ENCODE results near the gene ANKRD44.

Gene ANKRD44

GRCh38 chr2:197307933-197308521 is 2.6 kb downstream of the ANKRD44 start:
- Histone ChIP-seq H3K27ac (no peak overlapping the region), H3K4me1 (peaks cover 18% of the 10 kb centered on the region), H3K4me2 (no peak overlapping the region), H4K20me1 (peaks cover 5% of the 10 kb centered on the region; the same call in 1 of the 2 replicates), H3K36me3 (no peaks in the 10 kb centered on the region), H3K4me3 (no peak overlapping the region), H3K9me3 (no peaks in the 10 kb centered on the region), H3K27me3 (peaks cover 46% of the 10 kb centered on the region), H3K9ac (no peak overlapping the region)
- no peak for TF ChIP-seq Cebpa-rat (IDR thresholded peaks at IDR 0.05)

- Histone ChIP-seq H3K4me2 (no peak overlapping the region), H3K9me3 (no peaks in the 10 kb centered on the region), H3K4me1 (peaks cover 18% of the 10 kb centered on the region), H3K9ac (no peak overlapping the region), H3K27ac (no peak overlapping the region), H4K20me1 (peaks cover 5% of the 10 kb centered on the region; the same call in 1 of the 2 replicates), H3K36me3 (no peaks in the 10 kb centered on the region), H3K27me3 (peaks cover 46% of the 10 kb centered on the region), H3K4me3 (no peak overlapping the region)
- TF ChIP-seq Cebpa-rat (IDR thresholded peaks at IDR 0.05): no peak
These were observed 3.2 kb downstream of the ANKRD44 start for GRCh38 chr2:197307236-197307932.

DNA sequence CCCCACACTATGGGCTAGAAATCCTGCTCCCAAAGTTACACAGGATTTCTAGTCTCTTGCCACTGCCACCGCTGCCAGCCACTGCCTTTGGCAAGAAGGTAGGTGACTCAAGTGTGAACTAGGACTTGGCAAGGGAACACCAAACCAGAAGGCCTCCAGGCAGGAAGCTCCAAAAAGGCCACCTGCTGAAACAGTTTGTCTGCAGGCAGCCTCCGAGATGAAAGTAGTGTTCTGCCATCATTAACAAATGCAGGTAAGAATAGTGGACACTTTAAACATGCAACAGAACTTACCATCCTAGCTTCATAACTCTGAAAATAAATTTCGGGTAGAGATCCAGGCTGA is 3.9 kb downstream of the ANKRD44 start:
- Histone ChIP-seq H3K4me2 (no peak overlapping the region), H3K4me3 (no peak overlapping the region), H3K36me3 (no peaks in the 10 kb centered on the region), H3K4me1 (peaks cover 13% of the 10 kb centered on the region), H3K27me3 (peaks cover 41% of the 10 kb centered on the region), H3K9ac (no peak overlapping the region), H3K27ac (no peak overlapping the region), H3K9me3 (no peaks in the 10 kb centered on the region), H4K20me1 (peaks cover 5% of the 10 kb centered on the region; the same call in 1 of the 2 replicates)
- TF ChIP-seq Cebpa-rat (IDR thresholded peaks at IDR 0.05): no peak

DNA sequence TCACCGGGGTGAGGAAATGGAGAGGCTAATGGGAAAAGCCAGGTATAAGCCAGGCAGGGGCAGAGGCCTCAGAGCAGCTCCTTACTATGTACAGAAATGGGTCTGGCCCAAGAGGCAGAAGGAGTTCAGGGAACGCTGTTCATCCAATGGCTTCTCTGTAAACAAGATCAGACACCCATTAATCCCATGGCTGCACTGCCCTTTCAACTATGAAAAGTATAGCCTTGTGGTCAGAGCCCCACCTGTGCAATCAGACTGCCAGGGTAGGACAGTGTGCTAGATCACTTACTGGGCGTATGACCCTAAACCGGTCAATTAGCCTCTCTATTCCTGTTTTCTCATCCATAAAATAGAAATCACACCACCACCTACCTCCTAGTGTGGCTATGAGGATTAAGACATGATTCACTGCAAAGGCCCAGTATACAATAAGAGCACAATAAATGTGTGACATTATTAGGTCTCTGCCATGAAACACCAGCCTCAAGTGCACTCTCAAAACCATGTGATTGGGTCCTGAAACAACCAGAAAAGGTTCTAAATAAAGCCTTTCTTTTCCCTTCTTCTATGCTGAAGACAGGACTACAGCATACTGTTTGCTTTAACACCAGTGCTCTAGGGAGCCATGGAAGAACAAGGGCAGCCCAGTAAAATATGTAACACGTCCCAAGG is 4.4 kb downstream of the ANKRD44 start:
- no peaks in the 10 kb centered on the region for H3K36me3 ChIP-seq
- peaks cover 36% of the 10 kb centered on the region for H3K27me3 ChIP-seq
- H3K9me3 ChIP-seq: no peaks in the 10 kb centered on the region
- H3K9ac ChIP-seq: no peak overlapping the region
- peaks cover 5% of the 10 kb centered on the region; the same call in 1 of the 2 replicates for H4K20me1 ChIP-seq
- H3K4me2 ChIP-seq: no peak overlapping the region
- H3K27ac ChIP-seq: no peak overlapping the region
- no peak overlapping the region for H3K4me3 ChIP-seq
- TF ChIP-seq Cebpa-rat (IDR thresholded peaks at IDR 0.05): no peak
- peaks cover 8% of the 10 kb centered on the region for H3K4me1 ChIP-seq

DNA sequence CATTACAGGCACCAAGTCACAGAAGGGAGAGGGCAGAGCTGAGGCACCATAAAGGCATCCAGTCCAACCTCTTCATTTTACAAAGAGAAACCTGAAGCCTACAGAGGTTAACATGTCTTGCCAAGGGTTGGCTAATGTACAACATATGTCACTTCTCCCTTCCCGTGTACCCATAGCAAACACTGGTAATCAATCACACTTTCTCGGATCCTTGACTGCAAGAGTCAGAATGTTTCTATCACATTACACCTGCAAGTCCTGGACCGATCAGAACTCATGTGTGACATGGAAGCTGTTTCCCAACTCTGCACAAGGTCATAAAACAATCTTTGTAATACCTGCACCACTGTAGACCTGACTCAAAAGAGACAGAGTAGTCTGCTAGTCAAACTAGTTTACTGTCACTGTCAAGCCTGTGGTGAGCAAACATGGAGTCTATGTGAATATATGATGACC is 6.0 kb downstream of the ANKRD44 start:
- no peak overlapping the region for H3K4me2 ChIP-seq
- no peak overlapping the region for H3K27ac ChIP-seq
- TF ChIP-seq Cebpa-rat (IDR thresholded peaks at IDR 0.05): no peak
- H4K20me1 ChIP-seq: peaks cover 5% of the 10 kb centered on the region; the same call in 1 of the 2 replicates
- no peak overlapping the region for H3K4me3 ChIP-seq
- peaks cover 2% of the 10 kb centered on the region; the same call in 1 of the 2 replicates for H3K4me1 ChIP-seq
- H3K9me3 ChIP-seq: no peaks in the 10 kb centered on the region
- H3K9ac ChIP-seq: no peak overlapping the region
- H3K27me3 ChIP-seq: peaks cover 20% of the 10 kb centered on the region
- no peaks in the 10 kb centered on the region for H3K36me3 ChIP-seq

DNA sequence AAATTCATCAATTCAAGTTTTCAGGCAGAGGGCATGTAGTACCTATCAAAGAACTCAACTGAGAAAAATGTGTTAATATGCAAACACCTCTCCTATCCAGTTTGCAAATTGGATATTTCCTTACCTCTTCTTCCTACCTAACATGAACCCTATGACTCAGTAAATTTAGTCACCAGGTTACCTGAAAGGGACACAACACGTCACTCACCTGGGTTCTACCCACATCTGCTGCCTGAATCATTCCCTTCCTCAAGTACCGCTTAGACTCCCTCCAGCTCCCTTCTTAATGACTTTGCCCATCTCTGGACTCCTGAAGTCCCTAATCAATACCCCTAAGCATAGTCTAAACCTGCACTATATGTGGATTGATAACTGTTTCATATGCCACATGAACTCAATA is 10.4 kb downstream of the ANKRD44 start:
- no peak overlapping the region for H3K4me2 ChIP-seq
- TF ChIP-seq Cebpa-rat (IDR thresholded peaks at IDR 0.05): no peak

GRCh38 chr2:197298609-197299008 is 12.0 kb downstream of the ANKRD44 start:
- TF ChIP-seq Cebpa-rat (IDR thresholded peaks at IDR 0.05): no peak
- Histone ChIP-seq H3K4me2 (no peak overlapping the region), H3K4me1 (no peaks in the 10 kb centered on the region; the same call in 1 of the 2 replicates), H3K36me3 (no peaks in the 10 kb centered on the region), H3K27me3 (no peaks in the 10 kb centered on the region), H3K9ac (no peak overlapping the region), H3K9me3 (no peaks in the 10 kb centered on the region), H3K4me3 (no peak overlapping the region), H3K27ac (no peak overlapping the region), H4K20me1 (no peaks in the 10 kb centered on the region)

More for the DNA sequence above, 10.4 kb downstream of the ANKRD44 start:
- H3K36me3 ChIP-seq: no peaks in the 10 kb centered on the region
- no peaks in the 10 kb centered on the region for H3K27me3 ChIP-seq
- H3K9ac ChIP-seq: no peak overlapping the region
- H4K20me1 ChIP-seq: no peaks in the 10 kb centered on the region
- H3K27ac ChIP-seq: no peak overlapping the region
- H3K4me1 ChIP-seq: no peaks in the 10 kb centered on the region; the same call in 1 of the 2 replicates
- no peaks in the 10 kb centered on the region for H3K9me3 ChIP-seq
- H3K4me3 ChIP-seq: no peak overlapping the region

DNA sequence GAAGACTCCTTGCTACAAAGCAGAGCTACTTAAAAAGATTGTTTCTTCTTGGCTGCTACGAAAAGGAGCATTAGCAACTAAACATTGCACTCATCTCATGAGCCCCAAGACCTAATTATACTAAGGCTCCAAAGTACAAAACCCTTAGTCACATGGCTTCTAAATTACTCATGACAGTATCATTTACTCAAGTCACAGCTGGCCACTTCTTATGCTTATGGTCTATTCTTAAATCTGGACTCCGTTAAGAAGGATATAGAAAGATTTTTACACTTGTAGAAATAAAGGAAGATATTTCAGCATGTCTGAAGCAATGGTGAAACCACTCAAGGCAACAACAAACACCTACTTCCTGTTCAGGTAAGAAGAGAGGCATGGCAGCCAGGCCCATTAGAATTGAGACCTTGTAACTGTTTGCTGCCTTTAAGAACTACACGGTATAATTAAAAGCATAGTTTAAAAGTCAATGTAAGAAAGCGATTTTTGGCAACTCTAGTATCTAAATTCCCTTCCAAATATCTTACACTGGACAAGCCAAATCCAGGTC is 12.7 kb downstream of the ANKRD44 start:
- TF ChIP-seq Cebpa-rat (IDR thresholded peaks at IDR 0.05): no peak
- Histone ChIP-seq H3K4me3 (no peak overlapping the region), H4K20me1 (no peaks in the 10 kb centered on the region), H3K36me3 (no peaks in the 10 kb centered on the region), H3K9me3 (no peaks in the 10 kb centered on the region), H3K27me3 (no peaks in the 10 kb centered on the region), H3K9ac (no peak overlapping the region), H3K4me2 (no peak overlapping the region), H3K4me1 (no peaks in the 10 kb centered on the region; the same call in 1 of the 2 replicates), H3K27ac (no peak overlapping the region)

DNA sequence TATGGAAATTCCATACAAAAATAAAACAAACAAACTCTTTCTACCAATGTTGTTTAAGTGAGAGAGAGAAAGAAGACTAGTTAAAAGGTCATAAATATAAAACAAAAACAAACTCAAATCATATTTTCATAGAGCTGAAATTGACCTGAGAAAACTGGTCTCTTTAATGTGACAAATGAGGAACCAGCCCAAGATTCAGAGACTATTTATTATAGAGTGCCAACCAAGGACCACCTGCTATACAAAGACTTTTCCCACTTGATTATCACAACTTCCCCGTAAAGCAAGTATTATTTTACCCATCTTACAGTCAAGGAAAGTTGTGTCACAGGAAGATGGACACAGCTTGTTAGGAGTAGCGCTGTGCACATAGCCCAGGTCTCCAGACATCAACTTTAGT is 13.3 kb downstream of the ANKRD44 start:
- H4K20me1 ChIP-seq: no peaks in the 10 kb centered on the region
- H3K9me3 ChIP-seq: no peaks in the 10 kb centered on the region
- H3K4me1 ChIP-seq: no peaks in the 10 kb centered on the region; the same call in 1 of the 2 replicates
- H3K27me3 ChIP-seq: no peaks in the 10 kb centered on the region
- no peak for TF ChIP-seq Cebpa-rat (IDR thresholded peaks at IDR 0.05)
- H3K4me2 ChIP-seq: no peak overlapping the region
- H3K4me3 ChIP-seq: no peak overlapping the region
- no peak overlapping the region for H3K9ac ChIP-seq
- no peaks in the 10 kb centered on the region for H3K36me3 ChIP-seq
- no peak overlapping the region for H3K27ac ChIP-seq

GRCh38 chr2:197296835-197297234 is 13.7 kb downstream of the ANKRD44 start:
- Histone ChIP-seq H3K27me3 (no peaks in the 10 kb centered on the region), H3K27ac (no peak overlapping the region), H3K36me3 (no peaks in the 10 kb centered on the region), H3K4me2 (no peak overlapping the region), H3K9me3 (no peaks in the 10 kb centered on the region), H3K9ac (no peak overlapping the region), H3K4me1 (no peaks in the 10 kb centered on the region; the same call in 1 of the 2 replicates), H4K20me1 (no peaks in the 10 kb centered on the region), H3K4me3 (no peak overlapping the region)
- no peak for TF ChIP-seq Cebpa-rat (IDR thresholded peaks at IDR 0.05)

Measured in BLaER1 (cell line).